CD1c-positive myeloid dendritic cell (primary cell): ENCODE measurements around the gene FOXP2.

ENCODE experiments used
- DNase-seq: peaks from one replicate; pipeline ENCODE4 v3.0.0-alpha.2; 2016; ENCODE audit errors: extremely low spot score

The FOXP2 gene

DNA sequence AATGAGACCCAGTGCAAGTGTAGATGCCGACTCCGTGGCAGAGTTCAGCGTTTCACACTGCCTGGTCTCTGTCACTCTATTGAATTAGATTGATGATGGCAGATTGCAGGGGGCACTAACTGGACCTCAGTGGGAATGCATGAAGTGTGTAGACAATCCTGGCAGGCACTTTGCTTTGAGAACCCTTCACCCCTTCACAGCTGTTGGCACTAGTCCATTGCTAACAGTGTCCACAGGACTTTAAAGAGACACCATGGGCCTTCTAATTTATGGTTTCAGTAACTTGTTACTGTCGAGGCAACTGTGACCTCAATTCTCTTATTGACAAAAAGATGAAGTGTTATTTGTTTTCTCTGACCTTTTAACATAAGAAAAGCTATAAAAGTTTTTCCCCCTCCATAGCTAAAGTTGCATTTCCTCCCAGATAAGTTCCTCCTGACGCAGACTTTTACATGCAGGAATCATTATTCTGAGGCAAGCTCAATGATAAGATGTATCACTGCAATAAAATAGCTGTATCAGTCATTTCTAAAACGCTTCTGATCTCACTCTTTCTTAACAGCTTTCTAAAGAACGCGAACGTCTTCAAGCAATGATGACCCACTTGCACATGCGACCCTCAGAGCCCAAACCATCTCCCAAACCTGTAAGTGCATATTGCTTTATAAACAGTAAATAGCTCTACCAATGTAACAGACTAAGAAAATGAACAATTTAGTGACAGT lies 238.9 kb downstream of the FOXP2 start:
- no peak for DNase-seq

DNA sequence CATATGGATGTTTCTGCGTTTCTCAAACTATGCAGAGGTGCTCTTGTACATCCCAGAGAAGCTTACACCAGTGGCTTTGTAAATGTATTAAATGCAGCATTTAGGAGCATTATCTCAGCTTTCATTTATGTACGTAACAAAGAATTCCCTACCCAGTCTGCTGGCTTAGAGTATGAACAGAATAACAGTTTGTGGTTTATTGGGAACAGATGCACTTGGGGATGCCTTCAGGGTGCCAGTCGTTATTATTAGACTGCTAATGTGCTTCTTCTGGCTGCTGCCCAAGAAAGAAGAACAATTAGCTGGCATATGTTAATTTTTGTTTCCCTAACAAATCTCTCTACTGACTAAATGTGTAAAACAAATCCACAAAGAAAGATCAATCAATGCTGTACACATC lies 241.9 kb downstream of the FOXP2 start:
- DNase-seq: no peak

DNA sequence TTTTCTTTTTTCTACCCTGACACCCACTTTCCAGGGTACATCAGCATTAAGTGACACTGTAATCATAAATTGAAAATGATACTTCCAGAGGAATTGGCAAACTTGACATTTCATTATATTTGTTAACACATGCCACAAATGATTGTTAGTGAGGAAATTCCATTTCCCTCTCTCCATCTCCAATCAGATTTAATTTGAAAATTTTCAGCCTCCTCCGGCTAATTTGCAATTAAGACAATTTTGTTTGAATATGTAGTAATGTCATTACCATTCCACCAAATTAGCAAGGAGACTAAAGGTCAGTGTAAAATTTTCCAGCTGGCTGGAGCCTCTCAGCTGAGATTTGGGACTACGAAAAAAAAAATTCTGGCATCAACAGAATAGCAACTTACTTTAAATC lies 242.7 kb downstream of the FOXP2 start:
- no peak for DNase-seq

DNA sequence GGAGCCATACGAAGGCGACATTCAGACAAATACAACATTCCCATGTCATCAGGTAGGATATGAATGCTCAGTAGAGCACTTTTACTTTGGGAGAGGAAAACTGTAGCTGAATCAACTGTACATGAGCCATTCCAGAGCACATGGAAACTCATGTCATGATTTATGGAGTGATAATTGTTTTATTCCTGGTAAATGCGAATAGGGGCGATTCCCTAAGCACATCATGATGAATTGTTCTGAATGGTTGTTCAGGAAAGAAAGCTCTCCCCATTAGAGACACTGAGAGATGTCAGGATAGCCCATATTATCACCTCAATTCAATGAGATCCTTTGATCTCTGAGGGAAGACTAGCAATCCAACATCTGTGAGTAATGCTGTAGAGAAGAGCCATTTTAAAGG lies 243.6 kb downstream of the FOXP2 start:
- no peak for DNase-seq

DNA sequence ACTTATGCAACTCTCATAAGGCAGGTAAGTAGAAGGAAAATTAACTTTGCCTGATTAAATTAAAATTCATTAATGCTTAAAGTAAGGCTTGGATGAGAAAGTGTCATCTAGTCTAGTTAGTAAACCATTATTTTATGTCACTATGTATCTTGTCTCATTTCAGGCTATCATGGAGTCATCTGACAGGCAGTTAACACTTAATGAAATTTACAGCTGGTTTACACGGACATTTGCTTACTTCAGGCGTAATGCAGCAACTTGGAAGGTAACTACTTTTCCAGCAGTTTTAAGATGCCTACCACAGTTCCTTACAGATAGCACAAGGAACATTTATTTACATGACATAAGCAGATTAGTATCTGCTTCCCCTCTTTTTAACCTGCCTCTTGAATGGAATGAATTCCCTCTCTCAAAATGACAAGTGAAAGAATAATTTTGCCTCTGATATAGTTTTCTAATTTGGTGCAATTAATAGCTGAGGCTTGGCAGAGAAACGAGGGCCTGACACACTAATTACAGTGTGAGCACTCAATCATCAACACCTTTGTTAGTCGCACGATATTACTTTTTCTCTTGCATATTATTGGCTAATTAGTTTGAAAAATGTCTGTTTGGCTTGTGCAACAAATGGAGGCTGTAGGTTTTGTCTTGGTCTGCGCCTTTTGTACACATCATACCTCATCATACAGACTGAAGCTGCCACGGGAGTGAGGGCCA lies 245.0 kb downstream of the FOXP2 start:
- no peak for DNase-seq

DNA sequence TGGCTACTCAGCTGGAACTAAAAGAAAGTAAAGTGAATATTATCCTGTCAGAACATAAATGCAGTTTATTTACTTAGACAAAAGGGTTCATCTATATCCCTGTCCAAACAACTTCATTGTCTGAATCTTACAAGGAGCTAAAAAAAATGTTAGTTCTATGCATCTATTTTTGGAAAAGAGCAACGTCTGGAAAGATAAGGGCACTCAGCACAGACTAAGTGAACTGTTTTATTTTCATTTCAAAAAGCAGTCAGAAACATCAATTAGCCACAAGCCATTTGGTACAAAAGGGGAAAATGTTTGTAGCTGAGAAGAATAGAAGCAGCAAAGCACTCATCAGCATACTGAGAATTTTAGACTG lies 245.5 kb downstream of the FOXP2 start:
- no peak for DNase-seq

DNA sequence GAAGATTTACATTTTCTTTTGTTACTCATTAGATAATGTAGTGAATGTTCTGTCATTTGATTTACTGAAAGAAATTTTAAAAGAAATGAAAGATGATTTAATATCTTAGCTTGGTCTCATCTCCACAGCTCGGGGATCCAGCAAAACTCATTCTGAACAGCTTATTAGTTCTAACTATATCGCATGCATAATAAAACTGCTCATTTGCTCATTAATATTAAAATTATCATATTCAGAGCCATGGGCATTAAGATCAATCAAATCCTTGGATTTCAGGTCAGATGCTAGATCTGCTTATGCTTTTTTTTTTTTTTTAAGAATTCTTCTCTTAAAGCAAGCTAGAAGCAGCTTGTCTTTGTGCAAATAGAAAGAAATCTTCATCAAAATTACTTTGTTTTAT lies 246.1 kb downstream of the FOXP2 start:
- DNase-seq: no peak

DNA sequence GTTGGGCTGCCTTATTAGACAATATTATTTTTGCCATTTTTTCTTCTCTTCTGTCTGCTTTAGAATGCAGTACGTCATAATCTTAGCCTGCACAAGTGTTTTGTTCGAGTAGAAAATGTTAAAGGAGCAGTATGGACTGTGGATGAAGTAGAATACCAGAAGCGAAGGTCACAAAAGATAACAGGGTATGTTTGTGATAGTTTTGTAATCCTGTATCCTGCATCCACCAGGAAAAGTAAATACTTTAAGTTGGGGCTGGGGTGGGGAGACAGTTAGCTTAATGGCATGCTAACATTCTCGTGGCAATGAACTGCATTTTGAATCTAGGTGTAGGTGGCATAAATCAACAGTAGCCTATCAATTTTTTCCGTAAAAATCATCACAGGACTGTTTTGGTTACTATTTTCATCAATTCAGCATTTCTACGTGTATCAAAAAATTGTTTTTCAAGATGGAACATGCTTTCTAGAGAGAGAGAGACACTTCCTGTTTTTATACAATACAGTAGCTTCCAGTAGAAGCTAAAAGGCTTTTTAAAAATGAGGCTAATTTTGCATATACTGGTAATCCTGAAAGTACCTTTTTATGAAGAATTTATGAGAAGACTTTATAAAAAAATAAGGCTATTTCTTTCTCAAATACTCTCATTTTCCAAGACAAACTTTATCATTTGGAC lies 247.5 kb downstream of the FOXP2 start:
- DNase-seq: no peak

DNA sequence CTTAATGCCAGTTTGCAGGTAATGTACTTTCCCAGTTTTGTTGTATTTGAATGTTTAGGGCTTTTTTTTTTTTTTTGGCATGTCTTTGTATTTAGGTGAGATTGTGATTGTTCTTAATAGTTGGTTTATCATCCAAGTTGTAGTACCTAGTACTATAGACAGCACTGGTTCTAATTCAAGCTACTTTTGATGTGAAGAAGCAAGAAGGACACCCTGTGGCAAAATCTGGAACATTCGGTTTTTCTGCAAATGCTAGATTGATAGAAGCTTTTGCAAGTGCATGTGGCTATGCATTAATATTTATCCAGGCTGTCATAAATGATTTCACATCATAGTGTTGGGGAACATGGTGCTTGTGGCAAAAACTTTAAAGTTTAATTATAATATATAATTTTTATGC lies 248.9 kb downstream of the FOXP2 start:
- no peak for DNase-seq

DNA sequence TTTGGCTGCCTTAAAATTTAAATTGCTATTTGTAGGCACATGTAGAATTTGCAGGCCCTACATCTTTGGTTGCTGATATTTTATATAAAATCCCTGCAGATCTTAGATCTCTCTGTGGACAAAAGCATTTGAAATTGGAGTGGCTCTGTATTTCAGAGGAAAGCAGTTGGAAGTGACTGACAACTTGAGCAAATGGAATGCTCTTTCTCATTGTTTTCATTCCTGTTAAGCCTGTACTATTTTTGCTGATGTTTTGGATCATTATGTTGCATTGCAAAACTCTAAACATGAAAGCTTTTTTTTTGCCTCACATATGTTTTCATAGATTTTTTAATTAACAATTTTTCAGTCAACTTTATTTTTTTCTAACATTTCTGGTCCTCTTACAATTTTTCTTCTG lies 256.1 kb downstream of the FOXP2 start:
- DNase-seq: no peak

DNA sequence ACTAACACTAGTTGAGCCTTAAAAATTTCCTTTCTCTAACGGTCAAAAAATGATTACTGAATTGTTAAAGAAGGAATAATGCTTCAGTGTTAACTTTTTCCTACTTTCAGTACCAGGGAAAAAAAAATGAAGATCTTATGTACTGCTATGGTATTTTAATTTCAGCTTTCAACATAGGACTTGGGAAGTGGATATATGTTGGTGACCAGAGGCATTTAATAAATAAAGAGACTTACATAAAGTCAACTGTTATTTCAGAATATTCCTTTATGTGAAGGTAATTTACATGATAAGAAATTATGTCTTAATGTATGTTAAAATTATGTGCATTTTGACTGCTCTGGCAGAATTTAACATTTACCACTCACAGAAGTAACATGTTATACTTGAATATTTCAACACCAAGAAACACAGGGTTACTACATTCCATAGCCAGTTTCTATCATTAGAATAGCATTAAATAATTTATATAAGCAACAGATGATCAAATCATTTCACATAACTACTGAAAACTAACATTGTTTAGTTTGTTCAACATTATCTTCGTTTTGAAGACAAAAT lies 257.0 kb downstream of the FOXP2 start:
- DNase-seq: no peak

DNA sequence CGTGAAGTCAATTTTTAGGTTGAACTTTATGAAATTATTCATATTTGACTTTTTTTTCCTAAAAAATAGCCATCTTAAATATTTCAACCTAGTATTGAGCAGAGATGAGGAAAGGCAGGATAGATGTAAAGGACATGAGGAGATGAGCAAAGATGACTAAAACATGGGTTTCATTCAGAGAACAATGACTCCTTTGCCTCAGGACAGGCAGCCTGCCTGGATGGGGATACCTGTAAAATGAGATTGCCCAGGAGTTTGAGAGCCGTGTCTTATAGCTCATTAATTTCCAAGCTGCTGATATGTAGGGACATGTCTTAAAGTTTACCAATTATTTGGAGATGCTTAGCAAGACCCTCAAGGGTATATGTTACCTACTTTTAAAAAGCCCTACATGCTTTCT lies 263.5 kb downstream of the FOXP2 start:
- DNase-seq: no peak

DNA sequence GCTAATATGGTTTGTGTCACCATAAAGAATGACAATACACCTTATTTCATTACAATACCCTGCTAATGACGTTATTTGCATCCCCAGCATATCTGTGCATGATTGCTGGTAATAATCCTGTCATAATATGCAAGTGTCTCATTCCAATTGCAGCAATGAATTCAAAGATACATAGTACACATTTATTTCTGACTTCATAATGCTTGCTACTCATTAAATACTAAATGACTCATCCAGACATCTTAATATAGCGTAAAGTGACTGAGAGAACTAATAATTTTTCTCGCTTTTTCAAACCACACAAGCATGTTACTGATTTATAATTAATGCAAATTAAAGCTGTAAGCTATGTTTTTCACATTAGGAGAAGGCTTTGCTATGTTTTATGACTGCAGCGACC lies 272.6 kb downstream of the FOXP2 start:
- no peak for DNase-seq

DNA sequence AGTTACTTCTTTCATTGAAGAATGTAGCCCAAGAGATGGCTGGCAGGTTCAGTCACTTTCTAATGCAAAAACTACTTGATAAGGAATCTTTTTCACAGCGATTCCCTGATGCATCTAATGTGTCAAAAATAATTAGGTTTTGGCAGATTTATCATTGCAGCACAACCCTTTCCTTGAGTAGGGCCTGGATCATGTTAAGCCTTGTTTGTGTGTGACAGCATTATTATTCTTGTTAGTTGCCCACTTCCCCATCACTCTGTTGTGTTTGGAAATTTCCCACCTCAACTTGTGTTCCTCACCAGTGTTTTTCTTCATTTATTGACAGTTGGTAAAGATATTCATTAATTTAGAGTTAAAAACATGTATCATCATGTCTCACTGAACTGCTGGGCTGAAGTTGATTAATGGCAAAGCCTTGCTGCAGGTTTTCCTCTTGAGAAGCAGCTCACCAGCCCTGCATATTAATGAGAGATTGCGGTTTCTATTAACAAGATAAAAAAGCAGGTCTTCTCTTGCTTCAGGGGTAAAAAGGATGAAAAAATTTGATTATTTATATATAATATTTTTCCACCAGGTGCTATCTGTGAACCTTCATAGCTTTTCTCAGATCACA lies 273.9 kb downstream of the FOXP2 start:
- no peak for DNase-seq

DNA sequence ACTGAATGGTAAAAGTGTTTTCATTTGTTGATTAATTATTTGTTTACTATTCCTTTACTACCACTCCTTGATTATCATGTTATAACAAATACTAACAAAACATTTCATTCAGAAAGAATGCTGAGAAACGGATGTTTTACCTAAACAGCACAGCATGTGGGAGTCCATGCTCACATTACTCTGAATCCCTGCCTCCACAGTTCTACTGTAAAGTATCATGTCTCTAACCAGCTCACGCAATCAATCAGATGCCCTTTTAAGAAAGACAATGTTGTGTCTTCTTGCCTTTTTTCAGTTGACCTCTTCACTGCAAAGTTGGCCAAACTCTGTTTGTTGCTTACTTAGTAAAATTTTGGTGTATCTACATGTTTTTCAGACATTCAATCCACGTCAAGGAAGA lies 274.8 kb downstream of the FOXP2 start:
- DNase-seq: no peak

DNA sequence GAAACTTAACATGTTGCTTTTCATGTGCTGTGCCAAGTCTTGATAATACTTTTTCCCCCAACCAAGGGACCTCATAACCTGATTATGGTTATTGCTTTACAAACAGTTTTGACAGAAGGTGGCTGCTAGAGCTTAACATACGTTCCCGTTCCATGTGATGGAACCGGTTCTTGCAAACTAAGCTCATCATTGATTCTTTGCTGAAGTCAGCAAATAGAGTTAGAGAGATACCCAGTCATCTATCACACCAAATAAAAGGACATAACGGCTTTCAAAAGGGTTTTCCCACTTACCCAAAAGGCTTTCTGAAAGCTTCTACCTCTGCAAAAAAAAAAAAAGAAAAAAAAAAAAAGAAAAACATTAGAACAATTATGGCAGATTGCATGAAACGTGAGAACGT lies 277.0 kb downstream of the FOXP2 start:
- no peak for DNase-seq

DNA sequence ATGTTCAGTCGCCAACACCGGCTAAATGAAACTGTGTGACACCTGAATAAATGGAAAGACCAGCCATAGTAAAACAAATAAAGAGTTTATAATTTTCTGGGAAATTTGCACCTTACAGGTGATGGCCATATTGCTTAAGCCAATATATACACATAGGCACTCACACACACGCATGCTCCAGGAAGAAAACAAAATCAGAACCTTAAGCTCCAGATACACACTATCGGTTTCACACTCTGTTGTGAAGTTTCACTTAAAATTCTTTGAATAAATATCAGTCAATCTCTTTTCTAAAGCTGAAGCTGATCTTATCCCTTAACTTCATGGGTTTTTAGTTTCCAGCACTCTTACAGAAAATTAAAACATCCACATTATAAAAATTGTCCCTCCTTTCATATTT lies 280.6 kb downstream of the FOXP2 start:
- DNase-seq: no peak

DNA sequence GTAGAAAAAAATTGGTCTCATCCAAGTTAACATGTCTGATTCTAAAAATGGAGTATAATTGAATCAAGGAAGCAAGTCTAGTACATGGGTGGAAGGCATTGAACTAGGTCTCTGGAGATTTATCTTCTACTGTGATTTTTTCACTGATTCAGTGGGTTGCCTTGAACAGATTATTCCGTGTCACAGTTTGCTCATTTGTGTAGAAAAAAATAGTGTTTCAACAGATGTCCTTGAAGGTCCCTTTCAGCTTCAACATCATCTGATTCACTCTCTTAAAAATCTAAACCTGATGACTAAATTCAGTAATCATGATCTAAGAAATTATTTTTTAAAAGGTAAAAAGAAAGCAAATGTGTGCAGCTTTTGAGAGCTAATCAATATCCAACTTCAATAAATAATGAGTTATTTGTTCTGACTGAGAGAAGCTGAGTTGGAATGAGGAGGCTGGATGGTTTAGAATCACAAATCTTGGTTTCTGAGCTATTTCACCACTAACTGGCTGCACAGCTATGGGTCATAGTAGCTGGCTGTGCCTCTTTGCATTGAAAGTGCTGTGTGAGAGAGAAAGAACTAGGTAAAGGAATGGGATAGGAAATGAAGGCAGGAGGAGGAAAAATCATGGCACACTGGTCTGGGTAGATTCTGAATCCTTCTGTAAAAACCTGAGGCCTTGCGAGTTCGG lies 285.8 kb downstream of the FOXP2 start:
- DNase-seq: no peak

DNA sequence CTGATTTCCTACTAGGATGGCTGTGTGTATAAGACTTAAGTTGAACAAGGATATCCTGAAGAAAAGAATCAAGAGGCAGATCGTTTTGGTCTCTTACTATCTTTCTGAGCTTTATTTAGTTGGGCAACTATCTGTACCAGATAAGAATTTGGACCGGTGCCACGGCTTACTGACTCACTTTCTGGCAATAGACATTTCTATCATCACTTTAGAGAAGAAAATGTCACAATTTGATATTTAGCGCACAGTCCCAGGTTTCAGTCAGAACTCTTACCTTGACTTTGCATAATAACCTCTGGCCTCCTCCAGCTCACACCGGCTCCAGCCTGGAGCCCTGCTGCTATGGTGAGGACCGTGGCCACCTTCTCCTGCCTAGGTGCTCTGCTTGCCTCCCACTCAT lies 289.1 kb downstream of the FOXP2 start:
- no peak for DNase-seq

DNA sequence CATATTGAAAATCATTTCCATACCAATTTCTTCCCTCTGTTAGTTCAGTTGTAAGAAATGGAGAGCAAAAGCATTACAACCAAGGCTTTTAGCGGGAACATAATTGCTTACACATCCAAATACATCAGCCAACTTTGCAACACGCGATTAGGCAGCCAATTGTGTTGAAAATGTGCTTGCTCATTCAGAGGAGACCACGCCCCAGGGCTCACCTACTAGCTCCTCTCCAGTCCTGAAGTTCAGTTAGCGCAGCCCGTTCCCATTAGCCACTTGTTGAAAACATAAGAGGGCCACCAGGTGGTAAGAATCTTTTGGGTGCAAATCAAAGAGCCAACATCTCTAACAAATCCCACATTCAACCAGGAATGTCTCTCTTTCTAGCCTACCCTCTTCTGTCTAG lies 294.0 kb downstream of the FOXP2 start:
- no peak for DNase-seq

DNA sequence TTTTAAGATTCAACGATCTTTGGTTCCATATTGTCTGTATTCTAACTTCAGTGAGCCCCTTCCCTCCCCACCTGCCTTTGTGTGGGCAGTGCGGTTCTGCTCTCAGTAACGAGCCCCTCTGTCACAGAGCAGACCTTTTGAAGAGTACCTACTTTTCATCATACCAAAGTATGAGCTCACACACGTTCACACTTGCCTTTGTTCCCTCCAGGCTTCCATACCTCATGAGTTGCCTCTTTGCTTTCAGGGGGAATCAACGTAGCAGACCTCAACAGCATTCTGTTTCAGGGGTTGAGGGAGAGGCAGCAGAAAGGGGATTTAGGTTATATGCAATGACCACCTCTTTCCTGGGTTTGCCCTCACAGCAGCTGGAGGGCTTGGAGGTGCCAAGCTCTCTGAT lies 295.9 kb downstream of the FOXP2 start:
- no peak for DNase-seq

DNA sequence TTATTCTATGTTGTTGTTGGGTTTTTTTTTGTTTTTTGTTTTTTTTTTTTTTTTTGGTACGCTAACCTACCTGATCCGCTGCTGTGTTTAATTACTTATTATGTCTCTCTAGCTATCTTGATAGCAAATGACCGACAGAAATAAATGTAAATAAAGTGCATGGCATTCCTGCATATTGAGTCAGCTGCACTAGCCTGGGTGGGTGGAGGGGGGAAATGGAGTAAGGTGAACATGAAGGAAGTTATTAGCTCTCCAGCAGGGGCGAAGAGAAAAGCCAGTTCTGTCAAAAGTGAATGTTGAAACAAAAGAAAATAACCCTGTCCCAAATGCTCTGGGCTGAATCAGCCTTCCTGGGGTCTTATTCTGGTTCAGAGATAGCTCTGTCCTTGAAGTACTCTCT lies 296.6 kb downstream of the FOXP2 start:
- no peak for DNase-seq
